ENCODE data around the gene RMP24.

Gene RMP24

DNA sequence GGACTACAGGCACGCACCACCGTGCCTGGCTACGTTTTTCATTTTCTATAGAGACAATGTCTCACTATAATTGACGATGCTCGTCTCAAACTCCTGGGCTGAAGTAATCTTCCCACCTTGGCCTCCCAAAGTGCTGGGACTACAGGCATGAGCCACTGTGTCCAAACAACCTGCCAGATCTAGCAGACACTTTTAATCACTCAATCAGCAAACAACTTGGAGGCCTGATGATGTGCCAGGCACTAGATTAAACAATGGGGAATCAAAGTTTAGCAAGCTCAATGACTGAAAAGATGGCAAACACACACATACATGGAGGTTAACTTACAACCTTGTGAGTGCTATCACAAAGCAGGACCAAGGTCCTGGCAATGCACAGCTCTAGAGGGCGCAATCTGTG is 29.8 kb upstream of the RMP24 start:
- no peak for TF ChIP-seq CTCF (IDR thresholded peaks at IDR 0.05)
- no peak overlapping the region for H3K4me3 ChIP-seq
- no peak for DNase-seq (ENCODE audit: low spot score)
- no peak overlapping the region for H3K27ac ChIP-seq

GRCh38 chr18:35948080-35948479 is 24.4 kb upstream of the RMP24 start:
- TF ChIP-seq CTCF (IDR thresholded peaks at IDR 0.05) = no peak
- no peak overlapping the region for H3K27ac ChIP-seq
- no peak for DNase-seq (ENCODE audit: low spot score)
- no peak overlapping the region for H3K4me3 ChIP-seq

- no peak for DNase-seq (ENCODE audit: low spot score)
- no peak overlapping the region for H3K4me3 ChIP-seq
- TF ChIP-seq CTCF (IDR thresholded peaks at IDR 0.05) = no peak
- H3K27ac ChIP-seq = no peak overlapping the region
Measured at GRCh38 chr18:35949090-35949489, 23.4 kb upstream of the RMP24 start.

DNA sequence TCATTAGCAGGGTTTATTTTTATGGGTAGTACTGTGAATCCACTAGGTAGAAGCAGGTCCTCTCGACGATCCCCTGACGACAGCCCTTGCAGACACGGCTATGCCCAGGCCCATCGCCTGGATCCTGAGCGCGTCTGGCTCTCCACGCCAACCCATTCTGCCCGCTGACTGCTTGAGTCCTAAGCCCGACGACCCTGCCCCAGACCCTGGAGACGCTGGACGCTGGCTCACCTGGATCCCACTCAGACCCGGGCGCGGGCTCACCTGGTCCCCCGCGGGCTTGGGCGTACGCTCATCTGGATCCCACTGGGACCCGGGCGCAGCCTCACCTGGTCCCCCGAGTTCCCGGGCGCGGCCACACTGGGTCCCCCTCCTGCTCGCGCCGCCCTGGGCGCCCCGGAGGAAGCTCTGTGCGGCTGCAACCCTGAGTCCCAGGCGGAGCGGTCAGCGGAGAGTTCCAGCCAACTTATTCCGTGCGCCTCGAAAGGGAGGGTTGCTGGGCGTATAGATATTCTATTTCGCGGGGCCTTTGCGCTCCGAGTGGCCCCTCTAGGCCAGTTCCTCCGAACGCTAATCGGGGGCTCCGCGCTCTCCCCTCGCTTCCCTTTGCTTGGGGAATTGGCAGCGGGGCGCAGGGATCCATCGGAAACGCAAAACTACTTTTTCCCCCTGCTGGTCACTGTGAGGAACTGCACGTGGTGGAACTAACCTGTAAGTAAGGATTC is 22.4 kb upstream of the RMP24 start:
- Histone ChIP-seq H3K27ac (no peak overlapping the region), H3K4me3 (peak overlapping the region; percentile 76)
- peak; percentile 85 for TF ChIP-seq CTCF (IDR thresholded peaks at IDR 0.05)
- no peak for DNase-seq (ENCODE audit: low spot score)

GRCh38 chr18:35950628-35950982 is 21.9 kb upstream of the RMP24 start:
- Histone ChIP-seq H3K27ac (no peak overlapping the region), H3K4me3 (peak overlapping the region; percentile 76)
- TF ChIP-seq CTCF (IDR thresholded peaks at IDR 0.05) = peak; percentile 3
- DNase-seq (ENCODE audit: low spot score) = no peak

GRCh38 chr18:35953688-35954087 is 18.8 kb upstream of the RMP24 start:
- no peak for TF ChIP-seq CTCF (IDR thresholded peaks at IDR 0.05)
- no peak for DNase-seq (ENCODE audit: low spot score)
- Histone ChIP-seq H3K27ac (no peak overlapping the region), H3K4me3 (no peak overlapping the region)

DNA sequence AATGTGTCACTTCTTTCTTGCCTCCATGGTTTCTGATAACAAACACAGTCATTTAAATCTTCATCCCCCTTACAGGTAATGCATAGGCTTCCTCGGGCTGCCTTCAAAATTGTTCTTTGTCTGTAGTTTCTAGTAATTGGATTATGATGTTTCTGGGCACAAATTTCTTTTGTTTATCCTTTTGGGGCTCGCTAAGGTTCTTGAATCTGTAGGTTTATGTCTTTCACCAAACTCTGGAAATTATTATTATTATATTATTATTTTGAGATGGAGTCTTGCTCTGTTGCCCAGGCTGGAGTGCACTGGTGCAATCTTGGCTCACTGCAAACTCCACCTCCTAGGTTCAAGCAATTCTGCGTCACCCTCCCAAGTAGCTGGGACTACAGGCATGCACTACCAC is 16.3 kb upstream of the RMP24 start:
- Histone ChIP-seq H3K27ac (no peak overlapping the region), H3K4me3 (no peak overlapping the region)
- no peak for DNase-seq (ENCODE audit: low spot score)
- TF ChIP-seq CTCF (IDR thresholded peaks at IDR 0.05) = no peak

Measured in coronary artery (tissue), 2 donors.